SU-DHL-6 (cell line): ENCODE measurements around the gene SUCO.

Experiments used
- H2AFZ ChIP-seq: fragments of 200-600 bp; sonication (generic); 2 replicates; pipeline ENCODE4 v1.6.1; 2014; ENCODE audit warnings: low read depth, mild to moderate bottlenecking, moderate library complexity, mixed read lengths, antibody characterized with exemption, low read length; ENCODE audit not compliant: severe bottlenecking
- H3F3A ChIP-seq: fragments of 200-600 bp; shearing (Covaris generic); 2 replicates; pipeline ENCODE4 v1.6.0; 2016; ENCODE audit warnings: antibody characterized with exemption, mild to moderate bottlenecking; ENCODE audit not compliant: insufficient read depth
- H3K27ac ChIP-seq: fragments of 200-600 bp; sonication (generic); 2 replicates; pipeline ENCODE4 v1.5.1; 2016; ENCODE audit warnings: low read depth, mild to moderate bottlenecking, low read length, moderate library complexity, mixed read lengths
- H3K27me3 ChIP-seq: fragments of 200-600 bp; sonication (generic), shearing (Covaris generic); 2 replicates; pipeline ENCODE4 v1.6.0; 2014; ENCODE audit warnings: mild to moderate bottlenecking, low read length
- H3K36me3 ChIP-seq: fragments of 200-600 bp; sonication (generic); 2 replicates; pipeline ENCODE4 v1.6.1; 2014; ENCODE audit warnings: mild to moderate bottlenecking, low read length, mixed read lengths
- H3K4me2 ChIP-seq: fragments of 300-600, 200-600 bp; shearing (Covaris generic), sonication (generic); 2 replicates; pipeline ENCODE4 v1.6.0; 2014; ENCODE audit warnings: low read length, low read depth, mild to moderate bottlenecking; ENCODE audit not compliant: poor library complexity, severe bottlenecking
- H3K4me3 ChIP-seq: fragments of 200-600 bp; sonication (generic); 2 replicates; pipeline ENCODE4 v1.5.1; 2014; ENCODE audit warnings: antibody characterized with exemption, low read length, mild to moderate bottlenecking, mixed read lengths; ENCODE audit not compliant: insufficient read depth, poor library complexity, severe bottlenecking
- H3K79me2 ChIP-seq: fragments of 200-600 bp; sonication (generic); 2 replicates; pipeline ENCODE4 v1.6.1; 2014; ENCODE audit warnings: mild to moderate bottlenecking, low read length, moderate library complexity; ENCODE audit not compliant: insufficient read depth
- H3K9ac ChIP-seq: fragments of 200-600 bp; sonication (generic); 2 replicates; pipeline ENCODE4 v1.7.0; 2014; ENCODE audit warnings: mild to moderate bottlenecking, low read length
- H3K9me2 ChIP-seq: fragments of 200-600 bp; sonication (generic); replicated peaks from 2 replicates; pipeline ENCODE4 v1.6.1; 2014; ENCODE audit warnings: low read length; ENCODE audit not compliant: insufficient read depth
- H3K9me3 ChIP-seq: fragments of 200-600 bp; sonication (generic); 2 replicates; pipeline ENCODE4 v1.6.1; 2014; ENCODE audit warnings: low read length, mixed read lengths; ENCODE audit not compliant: insufficient read depth
- H4K20me1 ChIP-seq: fragments of 200-600 bp; sonication (generic); 2 replicates; pipeline ENCODE4 v1.6.1; 2014; ENCODE audit warnings: low read depth, mild to moderate bottlenecking, antibody characterized with exemption, low read length, moderate library complexity, mixed read lengths
- EZH2phosphoT487 ChIP-seq: fragments of 200-600 bp; sonication (generic), shearing (Covaris generic); conservative IDR thresholded peaks from 2 replicates; pipeline ENCODE4 v1.6.1; 2018; ENCODE audit warnings: mild to moderate bottlenecking, antibody characterized with exemption, low read length, moderate library complexity, mixed read lengths
- TF ChIP-seq, protein P1 (sequence below): fragments of 200-600 bp; sonication (generic); IDR thresholded peaks from one replicate; pipeline ENCODE4 v1.5.1; 2017; ENCODE audit warnings: antibody characterized with exemption, mild to moderate bottlenecking, low read length, moderate library complexity; ENCODE audit not compliant: insufficient read depth, poor library complexity, severe bottlenecking

Gene SUCO

DNA sequence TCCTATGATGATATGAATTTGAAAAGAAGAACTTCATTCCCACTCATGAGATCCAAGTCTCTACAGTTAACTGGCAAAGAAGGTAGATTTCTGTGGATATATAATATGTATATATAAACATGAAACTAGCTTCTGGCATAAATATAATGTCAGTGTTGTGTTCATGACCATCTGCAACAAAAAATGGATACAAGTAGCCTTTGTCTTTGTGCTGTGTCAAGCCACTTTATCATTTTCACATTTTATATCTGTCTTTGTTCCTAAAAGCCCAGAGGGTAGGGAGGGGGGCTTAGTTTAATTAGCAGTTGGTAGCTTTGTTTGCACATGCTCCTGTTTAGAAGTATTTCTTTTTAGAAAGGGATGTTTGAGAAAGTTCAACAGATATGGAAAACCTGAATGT is 69.8 kb downstream of the SUCO start:
- no peak overlapping the region for H2AFZ ChIP-seq
- peaks cover 25% of the 10 kb centered on the region for H3K36me3 ChIP-seq
- TF ChIP-seq, protein P1, sequence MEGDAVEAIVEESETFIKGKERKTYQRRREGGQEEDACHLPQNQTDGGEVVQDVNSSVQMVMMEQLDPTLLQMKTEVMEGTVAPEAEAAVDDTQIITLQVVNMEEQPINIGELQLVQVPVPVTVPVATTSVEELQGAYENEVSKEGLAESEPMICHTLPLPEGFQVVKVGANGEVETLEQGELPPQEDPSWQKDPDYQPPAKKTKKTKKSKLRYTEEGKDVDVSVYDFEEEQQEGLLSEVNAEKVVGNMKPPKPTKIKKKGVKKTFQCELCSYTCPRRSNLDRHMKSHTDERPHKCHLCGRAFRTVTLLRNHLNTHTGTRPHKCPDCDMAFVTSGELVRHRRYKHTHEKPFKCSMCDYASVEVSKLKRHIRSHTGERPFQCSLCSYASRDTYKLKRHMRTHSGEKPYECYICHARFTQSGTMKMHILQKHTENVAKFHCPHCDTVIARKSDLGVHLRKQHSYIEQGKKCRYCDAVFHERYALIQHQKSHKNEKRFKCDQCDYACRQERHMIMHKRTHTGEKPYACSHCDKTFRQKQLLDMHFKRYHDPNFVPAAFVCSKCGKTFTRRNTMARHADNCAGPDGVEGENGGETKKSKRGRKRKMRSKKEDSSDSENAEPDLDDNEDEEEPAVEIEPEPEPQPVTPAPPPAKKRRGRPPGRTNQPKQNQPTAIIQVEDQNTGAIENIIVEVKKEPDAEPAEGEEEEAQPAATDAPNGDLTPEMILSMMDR: no peak
- no peak for TF ChIP-seq EZH2phosphoT487
- H3K27ac ChIP-seq: no peak overlapping the region
- H4K20me1 ChIP-seq: no peaks in the 10 kb centered on the region
- no peak overlapping the region for H3K4me2 ChIP-seq
- no peak overlapping the region for H3K4me3 ChIP-seq
- no peaks in the 10 kb centered on the region for H3K9me2 ChIP-seq
- no peaks in the 10 kb centered on the region for H3K9me3 ChIP-seq
- H3K79me2 ChIP-seq: no peaks in the 10 kb centered on the region
- H3F3A ChIP-seq: no peaks in the 10 kb centered on the region
- H3K9ac ChIP-seq: no peak overlapping the region
- H3K27me3 ChIP-seq: no peaks in the 10 kb centered on the region

DNA sequence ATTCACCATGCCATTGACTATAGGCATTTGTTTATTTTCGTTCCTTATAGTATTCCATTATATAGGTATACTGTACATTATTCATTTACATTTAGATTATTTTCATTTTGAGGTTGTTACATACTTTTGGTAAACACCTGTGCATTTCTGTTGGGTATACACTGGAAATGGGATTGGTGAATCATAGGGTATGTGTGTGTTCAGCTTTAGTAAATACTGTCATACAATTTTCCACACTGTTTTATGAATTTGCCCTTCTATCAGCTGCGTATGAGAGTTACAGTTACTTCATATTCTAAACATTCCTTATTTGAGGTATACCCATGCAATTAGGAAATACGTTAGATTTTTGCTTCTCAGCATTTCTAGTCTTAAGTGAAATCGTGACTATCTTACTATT is 70.9 kb downstream of the SUCO start:
- Histone ChIP-seq H3K4me3 (no peak overlapping the region), H3K27me3 (no peaks in the 10 kb centered on the region), H3K4me2 (no peak overlapping the region), H3K9ac (no peak overlapping the region), H3K9me3 (no peaks in the 10 kb centered on the region), H3F3A (no peaks in the 10 kb centered on the region), H3K36me3 (peaks cover 18% of the 10 kb centered on the region; the same call in 1 of the 2 replicates), H2AFZ (no peak overlapping the region), H4K20me1 (no peaks in the 10 kb centered on the region), H3K79me2 (no peaks in the 10 kb centered on the region), H3K9me2 (no peaks in the 10 kb centered on the region), H3K27ac (no peak overlapping the region)
- no peak for TF ChIP-seq EZH2phosphoT487
- TF ChIP-seq, protein P1: no peak

DNA sequence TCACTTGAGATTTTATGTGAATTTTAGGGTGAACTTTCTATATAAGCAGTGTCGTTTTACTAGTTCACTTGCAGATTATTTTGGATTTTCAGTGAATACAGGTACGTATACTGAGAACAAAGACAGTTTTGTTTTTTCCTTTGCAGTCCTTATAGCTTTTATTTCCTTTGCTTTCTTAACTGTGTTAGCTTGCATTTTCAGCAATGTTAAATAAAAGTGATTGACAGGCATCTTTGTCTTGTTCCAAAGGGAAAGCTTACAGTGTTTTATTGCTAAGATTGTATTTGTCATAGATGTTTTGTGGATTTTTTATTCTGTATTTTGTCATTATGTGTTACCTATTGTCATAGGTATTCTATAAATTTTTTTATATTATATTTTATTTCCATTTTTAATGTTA is 72.7 kb downstream of the SUCO start:
- no peak for TF ChIP-seq EZH2phosphoT487
- TF ChIP-seq, protein P1: no peak
- H3K27me3 ChIP-seq: no peaks in the 10 kb centered on the region
- H3K4me3 ChIP-seq: no peak overlapping the region
- H3K36me3 ChIP-seq: peaks cover 14% of the 10 kb centered on the region; the same call in 1 of the 2 replicates
- H3K9me3 ChIP-seq: no peaks in the 10 kb centered on the region
- H3K9me2 ChIP-seq: no peaks in the 10 kb centered on the region
- no peaks in the 10 kb centered on the region for H3K79me2 ChIP-seq
- no peaks in the 10 kb centered on the region for H4K20me1 ChIP-seq
- H3F3A ChIP-seq: no peaks in the 10 kb centered on the region
- H3K27ac ChIP-seq: no peak overlapping the region
- no peak overlapping the region for H3K4me2 ChIP-seq
- H2AFZ ChIP-seq: no peak overlapping the region
- H3K9ac ChIP-seq: no peak overlapping the region

DNA sequence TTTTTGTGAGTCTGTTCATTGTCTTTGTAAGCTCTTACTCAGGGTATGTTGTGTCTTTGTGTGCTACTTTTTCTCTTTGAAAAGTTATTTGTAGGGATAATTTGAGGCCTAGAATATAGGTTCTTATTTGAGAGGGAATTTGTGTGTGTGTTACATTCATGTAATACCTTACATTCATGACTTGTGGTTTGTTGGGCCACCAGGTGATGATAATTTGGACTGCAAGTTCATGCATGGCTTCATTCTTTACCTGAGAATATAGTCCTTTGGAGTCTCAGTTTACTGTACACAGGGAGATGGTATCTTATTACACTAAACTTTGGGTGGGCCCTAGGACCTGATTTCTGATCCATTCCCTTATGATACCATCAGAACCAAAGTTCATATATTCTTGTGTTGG is 74.2 kb downstream of the SUCO start:
- Histone ChIP-seq H3K27me3 (no peaks in the 10 kb centered on the region), H3F3A (no peaks in the 10 kb centered on the region), H4K20me1 (no peaks in the 10 kb centered on the region), H2AFZ (no peak overlapping the region), H3K9me3 (no peaks in the 10 kb centered on the region), H3K4me3 (no peak overlapping the region), H3K79me2 (no peaks in the 10 kb centered on the region), H3K27ac (no peak overlapping the region), H3K4me2 (no peak overlapping the region), H3K9ac (no peak overlapping the region), H3K9me2 (no peaks in the 10 kb centered on the region), H3K36me3 (peaks cover 9% of the 10 kb centered on the region; the same call in 1 of the 2 replicates)
- TF ChIP-seq, protein P1: no peak
- TF ChIP-seq EZH2phosphoT487: no peak
